GM10847 (cell line): ENCODE measurements around the gene NTM.

Source experiments
- POLR2A ChIP-seq: IDR thresholded peaks from 2 replicates; pipeline ENCODE4 v1.6.1; 2011; ENCODE audit not compliant: insufficient read length; ENCODE audit errors: extremely low read depth

NTM gene

DNA sequence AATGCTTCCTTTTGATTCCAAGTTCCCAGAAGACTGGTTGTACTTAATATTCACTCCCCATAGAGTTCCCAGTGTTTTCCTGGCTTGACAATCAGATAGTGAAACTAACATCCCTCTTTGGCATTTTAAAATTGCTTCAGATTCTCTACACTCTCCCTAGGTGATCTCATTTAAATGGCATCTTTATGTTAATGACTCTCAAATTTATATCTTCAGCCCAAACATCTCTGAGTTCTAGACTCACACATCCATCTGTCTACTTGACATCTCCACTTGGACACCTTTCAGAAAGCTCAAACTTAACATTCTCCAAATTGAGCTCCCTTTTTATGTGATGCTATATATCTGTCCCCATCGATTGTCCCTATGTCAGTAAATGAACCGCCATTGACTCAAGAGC, 232.0 kb downstream of the NTM start:
- no peak for TF ChIP-seq POLR2A

- no peak for TF ChIP-seq POLR2A
Observed at GRCh38 chr11:131606811-131607335, 236.5 kb downstream of the NTM start.

- TF ChIP-seq POLR2A: no peak
Observed at GRCh38 chr11:131609337-131609736, 238.9 kb downstream of the NTM start.

GRCh38 chr11:131609921-131610320, 239.5 kb downstream of the NTM start:
- TF ChIP-seq POLR2A: no peak

DNA sequence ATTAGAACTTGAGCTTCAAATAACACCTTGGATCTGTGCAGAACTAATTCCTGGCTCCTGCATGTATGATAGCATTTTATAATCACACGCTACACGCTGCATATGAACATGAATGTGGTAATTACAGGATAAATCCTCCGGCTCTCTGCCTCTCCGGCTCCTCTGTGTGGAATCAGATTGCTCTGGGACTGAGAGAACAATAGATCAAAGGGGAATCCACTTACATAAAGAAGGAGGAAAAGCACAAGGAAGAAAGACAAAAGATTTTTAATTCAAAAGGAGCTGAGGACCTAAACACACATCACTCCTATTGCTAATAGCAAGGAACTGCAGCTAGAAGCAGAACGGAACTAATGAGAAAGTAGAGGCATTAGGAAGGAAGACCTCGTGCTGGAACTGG, 240.9 kb downstream of the NTM start:
- TF ChIP-seq POLR2A: no peak

GRCh38 chr11:131612533-131612932, 242.1 kb downstream of the NTM start:
- TF ChIP-seq POLR2A: no peak

GRCh38 chr11:131614631-131615030, 244.2 kb downstream of the NTM start:
- no peak for TF ChIP-seq POLR2A

DNA sequence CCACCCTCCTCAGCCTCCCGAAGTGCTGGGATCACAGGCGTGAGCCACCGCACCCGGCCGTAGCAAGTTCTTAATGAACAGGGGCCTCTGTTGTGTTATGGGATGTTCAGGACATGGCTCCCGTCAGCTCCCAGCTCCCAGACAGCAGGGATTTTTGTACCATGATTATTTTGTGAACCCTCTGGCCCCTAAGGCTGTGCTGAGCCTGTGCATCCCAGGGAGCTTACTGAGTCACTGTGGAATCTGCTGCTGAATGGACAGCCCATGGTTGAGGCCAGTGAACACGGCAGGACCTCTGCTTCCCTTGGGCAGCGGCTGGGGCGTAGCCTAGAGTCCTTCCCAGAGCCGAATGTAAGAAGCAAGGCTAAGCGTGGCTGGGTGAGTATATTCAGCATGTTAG, 245.2 kb downstream of the NTM start:
- TF ChIP-seq POLR2A: no peak

GRCh38 chr11:131616481-131617140, 246.2 kb downstream of the NTM start:
- no peak for TF ChIP-seq POLR2A

DNA sequence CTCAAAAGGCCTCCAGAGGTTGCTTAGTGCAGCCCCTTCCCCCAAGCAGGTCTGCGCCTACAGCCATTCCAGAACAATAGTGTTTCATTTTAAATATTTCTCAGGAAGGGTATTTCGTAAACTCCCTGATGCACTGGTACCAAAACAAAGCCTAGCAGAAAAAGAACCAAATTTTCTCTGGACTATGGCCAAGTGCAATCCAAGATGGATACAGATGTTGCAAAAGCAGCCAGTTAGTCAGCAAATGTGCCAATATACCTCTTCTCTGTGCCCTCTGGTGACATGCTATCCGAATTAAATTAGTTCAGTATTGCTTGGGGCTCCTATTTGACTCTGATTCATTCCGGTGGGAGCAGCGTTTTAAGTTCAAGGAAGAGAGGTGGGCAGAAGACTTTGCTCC, 247.8 kb downstream of the NTM start:
- no peak for TF ChIP-seq POLR2A

GRCh38 chr11:131622193-131622592, 251.8 kb downstream of the NTM start:
- TF ChIP-seq POLR2A: no peak

DNA sequence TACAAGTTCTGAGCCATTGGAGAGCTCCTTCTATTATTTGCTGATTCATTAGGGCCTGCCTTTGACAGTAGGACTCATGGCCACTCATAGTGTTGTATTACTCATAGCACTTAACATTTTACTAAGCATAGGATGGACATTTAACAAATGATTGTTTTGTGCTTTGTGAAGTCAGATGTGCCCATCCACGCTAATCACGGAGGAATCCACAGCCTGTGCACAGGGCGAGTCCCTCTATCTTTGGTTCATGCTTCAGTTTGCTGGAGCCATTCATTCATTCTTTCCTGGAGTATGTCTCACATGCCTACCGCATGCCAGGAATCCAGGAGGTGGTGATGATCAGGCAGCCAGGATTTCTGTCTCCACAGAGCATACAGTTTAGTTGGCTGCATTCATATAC, 254.1 kb downstream of the NTM start:
- no peak for TF ChIP-seq POLR2A

DNA sequence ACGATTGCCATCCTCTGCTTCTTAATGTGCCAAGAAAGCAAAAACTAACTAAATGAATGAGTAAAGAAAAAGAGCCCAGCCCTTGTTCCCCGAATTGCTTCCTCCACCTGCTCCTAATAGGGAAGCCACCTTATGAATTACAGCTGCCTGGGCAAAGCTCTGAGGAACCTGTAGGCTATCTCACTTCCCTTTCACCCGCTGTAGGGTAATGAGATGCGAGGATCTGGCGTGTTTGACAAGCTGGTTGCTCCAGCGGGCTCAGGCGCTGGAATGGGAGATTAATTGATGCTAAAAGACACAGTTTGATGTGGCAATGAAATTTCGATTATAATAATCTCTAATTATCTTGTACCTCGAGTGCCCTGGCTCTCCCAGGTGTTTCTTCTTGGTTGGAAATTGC, 256.4 kb downstream of the NTM start:
- no peak for TF ChIP-seq POLR2A

DNA sequence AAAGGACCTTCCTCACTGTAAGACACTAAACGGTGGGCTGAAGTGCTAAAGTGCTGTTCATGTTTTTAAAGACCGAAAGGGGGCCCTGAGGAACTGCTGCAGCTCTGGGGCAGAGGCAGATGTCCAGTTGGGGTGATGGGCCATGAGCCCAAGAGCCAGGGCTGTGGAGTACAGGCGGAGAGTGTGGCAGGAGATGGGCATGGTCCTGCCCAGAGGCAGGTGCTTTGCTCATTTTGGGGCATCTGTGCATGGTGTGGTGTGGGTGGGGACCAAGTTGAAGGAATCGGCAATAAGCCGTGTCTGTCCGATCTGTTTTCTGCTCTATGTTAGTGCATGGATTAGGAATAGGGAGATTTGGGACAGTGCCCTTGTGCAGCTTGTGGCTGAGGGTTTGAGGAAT, 258.3 kb downstream of the NTM start:
- no peak for TF ChIP-seq POLR2A

DNA sequence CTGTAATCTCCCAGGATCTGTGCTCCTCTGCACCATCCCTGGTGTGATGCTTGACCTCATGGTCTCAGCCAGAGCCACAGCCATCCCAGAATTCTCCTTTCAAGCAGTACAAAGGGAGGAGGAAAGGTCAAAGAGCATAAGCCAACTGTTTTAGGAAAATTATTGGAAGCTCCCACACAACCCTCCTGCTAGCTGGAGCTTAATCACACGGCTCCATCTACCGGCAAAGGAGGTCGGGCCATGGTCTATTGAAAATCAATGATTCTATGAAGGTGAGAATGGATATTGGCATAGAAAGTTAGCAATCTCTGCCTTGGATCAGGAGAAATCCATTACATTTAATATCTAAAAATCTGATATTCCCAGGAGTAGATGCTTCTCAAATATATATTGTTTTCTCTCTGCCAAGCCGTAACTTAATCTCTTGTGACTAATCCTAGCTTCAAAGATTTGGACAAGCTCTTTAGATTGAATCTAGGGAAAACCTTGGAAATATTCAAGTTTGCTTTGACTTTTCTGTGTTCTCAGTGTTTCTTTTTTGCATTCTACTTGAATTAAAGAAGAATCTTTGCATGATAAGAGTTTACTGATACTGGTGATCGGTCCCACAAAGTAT, 259.6 kb downstream of the NTM start:
- TF ChIP-seq POLR2A: no peak

DNA sequence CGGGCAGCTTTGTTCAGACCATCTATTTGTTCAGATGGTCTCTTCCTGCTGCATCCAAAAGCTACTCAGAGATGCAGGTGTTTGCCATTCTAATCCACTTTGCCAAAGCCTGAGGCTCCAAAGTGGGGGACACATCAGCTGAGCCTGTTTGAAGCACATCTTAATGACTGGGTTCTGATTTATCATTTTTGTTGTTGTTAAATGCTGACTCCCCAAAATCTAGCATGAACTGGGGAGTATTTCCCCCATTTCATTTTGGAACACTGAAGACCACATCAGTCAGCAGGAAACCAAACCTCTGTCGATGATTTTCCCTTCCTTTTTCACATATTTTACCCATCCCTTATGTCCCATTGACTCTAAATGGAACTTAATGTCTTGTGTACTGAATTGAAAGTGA, 262.6 kb downstream of the NTM start:
- TF ChIP-seq POLR2A: no peak

DNA sequence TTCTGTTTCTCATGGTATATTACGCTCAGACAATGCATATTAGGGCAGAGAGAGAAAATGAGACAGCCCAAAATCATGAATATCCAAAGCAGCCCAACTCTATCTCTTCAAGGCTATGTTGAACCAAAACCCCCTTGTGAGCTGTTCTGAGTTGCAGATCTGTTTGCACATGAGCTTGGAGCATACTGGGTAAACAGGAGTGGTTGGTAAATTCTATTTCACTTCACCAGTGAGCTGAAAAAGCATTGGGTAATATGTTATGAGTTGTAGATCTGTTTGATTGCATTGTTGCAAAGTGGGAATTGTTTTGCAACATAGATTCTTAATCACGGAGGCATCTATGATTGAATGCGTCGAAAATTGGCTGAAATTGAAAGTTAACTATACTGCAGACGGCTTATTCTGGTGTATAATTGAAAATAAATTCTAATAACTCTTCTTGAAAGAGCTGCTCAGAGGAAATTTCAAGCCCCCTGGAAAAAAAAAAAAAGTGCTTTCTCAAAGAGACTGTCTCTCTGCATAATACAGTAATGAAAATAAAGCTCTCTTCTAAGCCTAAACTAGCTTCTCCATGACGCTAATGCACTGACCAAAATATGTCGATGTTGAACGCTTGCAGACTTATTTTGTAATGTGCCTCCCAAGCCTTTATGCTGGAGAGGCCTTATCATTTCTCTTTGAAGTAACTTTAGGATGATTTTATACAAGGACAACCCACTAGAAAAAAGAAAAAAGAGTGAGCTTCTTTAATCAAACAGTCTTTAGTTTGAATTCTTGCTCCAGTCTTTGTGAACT, 263.7 kb downstream of the NTM start:
- no peak for TF ChIP-seq POLR2A
